ENCODE measurements around the gene SRGAP2B.
"Not testable (repeated sequence)": the region's sequence is repeated elsewhere in the genome, so short reads cannot be mapped to it uniquely, and the experiment has no call there.

SRGAP2B gene

GRCh38 chr1:144935310-144935709, 159.8 kb downstream of the SRGAP2B start:
- H3K27ac ChIP-seq (replicated peaks; ENCODE audit: low read length); H2AK5ac ChIP-seq (ENCODE audit: low read depth, low read length); DNase-seq (ENCODE audit: low spot score); H3K4me2 ChIP-seq (ENCODE audit: insufficient read depth, low read length, poor library complexity, severe bottlenecking); H3K9me3 ChIP-seq (replicated peaks in 1 of 2; ENCODE audit: control insufficient read depth in 2 of 2, insufficient read depth in 1 of 2, low read depth in 1 of 2, low read length in 2 of 2); H3K4me3 ChIP-seq (ENCODE audit: low read length in 2 of 2); H3K14ac ChIP-seq (ENCODE audit: low read length); H4K91ac ChIP-seq (ENCODE audit: low read depth, low read length, poor library complexity); H2BK120ac ChIP-seq (ENCODE audit: low read depth, low read length); H2AFZ ChIP-seq (ENCODE audit: low read length); H3K36me3 ChIP-seq (replicated peaks in 1 of 2; ENCODE audit: control insufficient read depth in 2 of 2, insufficient read depth in 2 of 2, low read length in 2 of 2); H3K4ac ChIP-seq (ENCODE audit: low read length); H3K4me1 ChIP-seq (ENCODE audit: control insufficient read depth in 2 of 2, insufficient read depth in 1 of 2, low read depth in 1 of 2, low read length in 2 of 2); H3K23ac ChIP-seq (ENCODE audit: low read depth, low read length, poor library complexity); H3K9ac ChIP-seq (ENCODE audit: low read depth, low read length, poor library complexity); H2BK12ac ChIP-seq (ENCODE audit: low read length); H3K27me3 ChIP-seq (ENCODE audit: control insufficient read depth in 3 of 3, insufficient read depth in 3 of 3, low read depth in 1 of 3, low read length in 3 of 3); H3K18ac ChIP-seq (ENCODE audit: low read length); H3K79me1 ChIP-seq (ENCODE audit: low read depth, low read length); H2BK15ac ChIP-seq (ENCODE audit: low read length); H2BK5ac ChIP-seq (ENCODE audit: low read length); H4K8ac ChIP-seq (ENCODE audit: low read depth, low read length): not testable (repeated sequence)
- no CpG with 5 or more reads among the region's 3 CpGs for WGBS, 2 donors (ENCODE audit: extremely low coverage in 2 of 2, insufficient read length in 2 of 2, insufficient replicate concordance in 1 of 2)

DNA sequence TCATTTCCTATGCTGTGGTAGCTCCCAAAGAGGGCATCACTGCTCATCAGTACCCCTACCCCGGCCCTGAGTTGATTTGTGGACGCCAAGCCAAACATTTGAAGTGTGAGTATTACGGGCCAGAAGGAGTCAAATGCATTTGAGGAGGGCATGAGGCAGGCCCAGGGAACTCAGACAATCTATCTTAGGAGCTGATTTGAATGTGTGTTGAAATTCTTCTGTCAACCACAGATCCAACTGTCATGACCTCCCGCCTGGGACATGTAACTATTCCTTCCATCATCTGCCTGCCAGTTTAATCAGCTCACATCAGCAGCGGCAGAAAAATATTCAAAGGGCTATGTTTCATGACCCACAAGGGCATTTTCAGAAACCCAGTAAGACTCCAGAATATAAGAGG, 162.1 kb downstream of the SRGAP2B start:
- H4K91ac ChIP-seq (ENCODE audit: low read depth, low read length, poor library complexity); H3K18ac ChIP-seq (ENCODE audit: low read length); H3K36me3 ChIP-seq (replicated peaks in 1 of 2; ENCODE audit: control insufficient read depth in 2 of 2, insufficient read depth in 2 of 2, low read length in 2 of 2); H3K79me1 ChIP-seq (ENCODE audit: low read depth, low read length); H3K14ac ChIP-seq (ENCODE audit: low read length); H3K9me3 ChIP-seq (replicated peaks in 1 of 2; ENCODE audit: control insufficient read depth in 2 of 2, insufficient read depth in 1 of 2, low read depth in 1 of 2, low read length in 2 of 2); H2BK15ac ChIP-seq (ENCODE audit: low read length); H2BK120ac ChIP-seq (ENCODE audit: low read depth, low read length); H3K4me3 ChIP-seq (ENCODE audit: low read length in 2 of 2); H4K8ac ChIP-seq (ENCODE audit: low read depth, low read length); H3K27me3 ChIP-seq (ENCODE audit: control insufficient read depth in 3 of 3, insufficient read depth in 3 of 3, low read depth in 1 of 3, low read length in 3 of 3); H3K27ac ChIP-seq (replicated peaks; ENCODE audit: low read length); H2BK5ac ChIP-seq (ENCODE audit: low read length); H2AK5ac ChIP-seq (ENCODE audit: low read depth, low read length); H3K9ac ChIP-seq (ENCODE audit: low read depth, low read length, poor library complexity); H3K23ac ChIP-seq (ENCODE audit: low read depth, low read length, poor library complexity); DNase-seq (ENCODE audit: low spot score); H3K4ac ChIP-seq (ENCODE audit: low read length); H3K4me2 ChIP-seq (ENCODE audit: insufficient read depth, low read length, poor library complexity, severe bottlenecking); H2BK12ac ChIP-seq (ENCODE audit: low read length); H2AFZ ChIP-seq (ENCODE audit: low read length); H3K4me1 ChIP-seq (ENCODE audit: control insufficient read depth in 2 of 2, insufficient read depth in 1 of 2, low read depth in 1 of 2, low read length in 2 of 2): not testable (repeated sequence)
- no CpG with 5 or more reads among the region's 5 CpGs for WGBS, 2 donors (ENCODE audit: extremely low coverage in 2 of 2, insufficient read length in 2 of 2, insufficient replicate concordance in 1 of 2)

DNA sequence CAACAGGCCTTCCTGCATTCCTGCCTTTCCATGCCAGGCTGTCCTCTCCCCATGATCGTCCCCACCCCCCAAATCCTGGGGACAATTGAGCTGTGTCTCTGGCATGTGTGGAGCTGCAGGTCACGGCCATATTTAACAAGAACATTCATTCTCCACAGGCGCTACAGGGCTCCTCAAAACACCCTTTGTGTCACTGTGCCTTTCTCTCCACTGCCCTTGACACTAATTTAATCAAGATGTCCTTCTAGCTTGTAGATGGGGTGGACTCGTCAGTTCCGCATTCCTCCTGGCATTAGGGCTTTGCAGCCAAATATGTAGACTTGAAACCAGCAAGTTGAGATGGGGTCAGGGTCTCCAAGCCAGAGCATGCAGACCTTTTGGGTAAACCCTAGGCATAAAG, 163.0 kb downstream of the SRGAP2B start:
- no CpG with 5 or more reads among the region's 5 CpGs for WGBS, 2 donors (ENCODE audit: extremely low coverage in 2 of 2, insufficient read length in 2 of 2, insufficient replicate concordance in 1 of 2)
- not testable (repeated sequence) for H2BK120ac ChIP-seq (ENCODE audit: low read depth, low read length); H3K4me1 ChIP-seq (ENCODE audit: control insufficient read depth in 2 of 2, insufficient read depth in 1 of 2, low read depth in 1 of 2, low read length in 2 of 2); H2BK15ac ChIP-seq (ENCODE audit: low read length); H3K9ac ChIP-seq (ENCODE audit: low read depth, low read length, poor library complexity); H2BK5ac ChIP-seq (ENCODE audit: low read length); H4K91ac ChIP-seq (ENCODE audit: low read depth, low read length, poor library complexity); DNase-seq (ENCODE audit: low spot score); H3K27ac ChIP-seq (replicated peaks; ENCODE audit: low read length); H3K36me3 ChIP-seq (replicated peaks in 1 of 2; ENCODE audit: control insufficient read depth in 2 of 2, insufficient read depth in 2 of 2, low read length in 2 of 2); H2AFZ ChIP-seq (ENCODE audit: low read length); H3K23ac ChIP-seq (ENCODE audit: low read depth, low read length, poor library complexity); H3K4me3 ChIP-seq (ENCODE audit: low read length in 2 of 2); H3K9me3 ChIP-seq (replicated peaks in 1 of 2; ENCODE audit: control insufficient read depth in 2 of 2, insufficient read depth in 1 of 2, low read depth in 1 of 2, low read length in 2 of 2); H2AK5ac ChIP-seq (ENCODE audit: low read depth, low read length); H3K18ac ChIP-seq (ENCODE audit: low read length); H3K4ac ChIP-seq (ENCODE audit: low read length); H4K8ac ChIP-seq (ENCODE audit: low read depth, low read length); H3K14ac ChIP-seq (ENCODE audit: low read length); H3K27me3 ChIP-seq (ENCODE audit: control insufficient read depth in 3 of 3, insufficient read depth in 3 of 3, low read depth in 1 of 3, low read length in 3 of 3); H3K4me2 ChIP-seq (ENCODE audit: insufficient read depth, low read length, poor library complexity, severe bottlenecking); H2BK12ac ChIP-seq (ENCODE audit: low read length); H3K79me1 ChIP-seq (ENCODE audit: low read depth, low read length)

DNA sequence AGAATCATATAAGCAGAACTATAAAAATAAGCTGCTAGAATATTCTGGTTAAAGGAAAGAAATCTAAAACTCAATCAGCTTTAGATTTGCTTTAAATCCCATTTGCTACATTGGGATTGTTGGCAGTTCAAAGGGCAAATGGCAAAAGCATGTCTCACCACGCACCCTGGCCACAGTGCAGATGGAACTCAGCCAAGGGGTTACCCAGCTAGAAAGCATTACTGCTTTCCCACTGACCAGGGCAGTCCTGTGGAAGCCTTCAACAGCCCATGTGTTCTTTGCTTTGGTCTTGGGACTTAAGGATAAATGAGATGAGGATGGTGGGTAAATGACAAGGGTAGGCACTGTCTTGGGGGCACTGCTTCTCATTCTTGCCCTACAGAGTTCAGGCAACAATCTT, 163.6 kb downstream of the SRGAP2B start:
- H3K4me2 ChIP-seq (ENCODE audit: insufficient read depth, low read length, poor library complexity, severe bottlenecking); H2AK5ac ChIP-seq (ENCODE audit: low read depth, low read length); H2BK15ac ChIP-seq (ENCODE audit: low read length); H4K91ac ChIP-seq (ENCODE audit: low read depth, low read length, poor library complexity); H4K8ac ChIP-seq (ENCODE audit: low read depth, low read length); H3K18ac ChIP-seq (ENCODE audit: low read length); H3K27me3 ChIP-seq (ENCODE audit: control insufficient read depth in 3 of 3, insufficient read depth in 3 of 3, low read depth in 1 of 3, low read length in 3 of 3); H3K4me3 ChIP-seq (ENCODE audit: low read length in 2 of 2); H3K14ac ChIP-seq (ENCODE audit: low read length); DNase-seq (ENCODE audit: low spot score); H3K27ac ChIP-seq (replicated peaks; ENCODE audit: low read length); H3K4me1 ChIP-seq (ENCODE audit: control insufficient read depth in 2 of 2, insufficient read depth in 1 of 2, low read depth in 1 of 2, low read length in 2 of 2); H2BK5ac ChIP-seq (ENCODE audit: low read length); H2AFZ ChIP-seq (ENCODE audit: low read length); H3K79me1 ChIP-seq (ENCODE audit: low read depth, low read length); H3K4ac ChIP-seq (ENCODE audit: low read length); H3K9ac ChIP-seq (ENCODE audit: low read depth, low read length, poor library complexity); H3K23ac ChIP-seq (ENCODE audit: low read depth, low read length, poor library complexity); H3K36me3 ChIP-seq (replicated peaks in 1 of 2; ENCODE audit: control insufficient read depth in 2 of 2, insufficient read depth in 2 of 2, low read length in 2 of 2); H2BK12ac ChIP-seq (ENCODE audit: low read length); H2BK120ac ChIP-seq (ENCODE audit: low read depth, low read length); H3K9me3 ChIP-seq (replicated peaks in 1 of 2; ENCODE audit: control insufficient read depth in 2 of 2, insufficient read depth in 1 of 2, low read depth in 1 of 2, low read length in 2 of 2): not testable (repeated sequence)
- no CpG with 5 or more reads among the region's 1 CpG for WGBS, 2 donors (ENCODE audit: extremely low coverage in 2 of 2, insufficient read length in 2 of 2, insufficient replicate concordance in 1 of 2)

All from neuronal stem cell (in vitro differentiated cells).